ENCODE measurements around the gene CAPSL. TPM values are rescaled to one million over a fixed set of nuclear protein-coding genes. Genes with fewer than 3 reads are reported as not detected.
"Not testable (repeated sequence)": the region's sequence is repeated elsewhere in the genome, so short reads cannot be mapped to it uniquely, and the experiment has no call there.

CAPSL gene
- total RNA-seq, 2 experiments from 2014 or later = 0.47 TPM; not detected in 1

DNA sequence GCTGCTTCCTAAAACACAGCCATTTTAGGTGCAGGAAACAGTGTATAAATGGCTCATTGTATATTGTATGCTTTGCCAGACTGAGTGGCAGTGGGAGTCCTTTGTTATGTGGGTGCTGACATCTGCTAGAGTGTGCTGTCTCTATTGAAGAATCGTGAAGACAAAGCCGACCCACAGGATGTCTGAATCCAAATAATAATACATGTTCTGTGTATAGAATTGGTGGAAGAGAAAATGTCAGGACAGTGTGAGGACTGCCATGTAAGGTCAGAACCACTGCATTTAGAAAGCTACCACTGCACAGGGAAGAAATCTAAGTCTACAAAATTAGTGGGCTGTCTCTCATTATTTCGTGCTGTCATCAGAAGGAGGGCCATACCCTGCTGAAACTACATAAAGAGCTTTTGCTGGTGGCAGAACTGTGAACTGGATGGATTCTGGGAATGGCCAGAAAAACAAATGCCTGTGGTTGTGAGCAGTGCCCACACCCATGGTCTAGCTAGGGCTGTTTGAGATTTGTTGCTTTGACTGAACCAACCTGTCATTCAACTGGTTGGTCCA is 79.2 kb downstream of the CAPSL start:
- ATAC-seq (peak; percentile 17), DNase-seq (no peak)
- peaks cover 89% of the 10 kb centered on the region for H3K4me1 Mint-ChIP-seq
- peaks cover 50% of the 10 kb centered on the region for H3K36me3 Mint-ChIP-seq
- H3K27me3 Mint-ChIP-seq = no peaks in the 10 kb centered on the region
- peak overlapping the region; percentile 86 for H3K27ac Mint-ChIP-seq
- CTCF ChIA-PET = interaction anchor here (0.5 to 8.7 kb wide), 14 partner anchors 21 to 763 kb away, joined by 3 to 55 read pairs (median 3); no protein-coding TSS in a partner anchor
- H3K4me3 Mint-ChIP-seq = peak overlapping the region; percentile 79
- peaks cover 3% of the 10 kb centered on the region for H3K9me3 Mint-ChIP-seq (ENCODE audit: low read depth)

DNA sequence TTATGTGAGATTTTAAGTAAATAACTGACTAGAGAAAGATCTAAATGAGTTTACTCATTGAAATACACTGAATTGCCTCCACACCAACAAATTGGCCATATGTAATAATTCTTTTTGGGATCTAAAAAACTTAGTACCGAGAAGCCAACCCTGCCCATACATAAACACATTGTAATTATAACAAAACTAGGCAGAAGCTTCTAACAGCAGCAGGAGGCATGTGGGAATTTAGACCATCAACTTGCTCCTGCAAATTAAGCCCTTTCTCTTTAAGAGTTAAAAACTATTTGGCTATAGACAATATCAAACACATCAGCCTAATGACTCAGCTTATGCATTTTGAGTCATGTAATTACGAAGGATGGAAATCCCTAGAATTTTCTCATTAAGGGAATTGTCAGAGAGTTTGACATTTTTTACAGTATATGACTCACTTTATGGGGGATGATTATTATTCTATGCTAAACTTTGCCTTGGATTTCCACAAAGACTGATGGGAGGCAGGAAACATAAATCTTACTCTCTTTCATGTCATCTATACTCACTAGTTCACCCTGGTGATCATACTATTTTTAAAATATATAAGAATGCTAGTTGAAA is 80.7 kb downstream of the CAPSL start:
- peak overlapping the region; percentile 90 for H3K27ac Mint-ChIP-seq
- DNase-seq (no peak), ATAC-seq (no peak)
- H3K27me3 Mint-ChIP-seq = no peaks in the 10 kb centered on the region
- peak overlapping the region; percentile 80 for H3K4me3 Mint-ChIP-seq
- peaks cover 36% of the 10 kb centered on the region for H3K36me3 Mint-ChIP-seq
- no peaks in the 10 kb centered on the region for H3K9me3 Mint-ChIP-seq (ENCODE audit: low read depth)
- peaks cover 95% of the 10 kb centered on the region for H3K4me1 Mint-ChIP-seq
- CTCF ChIA-PET = interaction anchor here (0.8 to 8.7 kb wide), 11 partner anchors 22 to 240 kb away, joined by 3 to 55 read pairs (median 4); partner anchors contain the start of gene SPEF2

DNA sequence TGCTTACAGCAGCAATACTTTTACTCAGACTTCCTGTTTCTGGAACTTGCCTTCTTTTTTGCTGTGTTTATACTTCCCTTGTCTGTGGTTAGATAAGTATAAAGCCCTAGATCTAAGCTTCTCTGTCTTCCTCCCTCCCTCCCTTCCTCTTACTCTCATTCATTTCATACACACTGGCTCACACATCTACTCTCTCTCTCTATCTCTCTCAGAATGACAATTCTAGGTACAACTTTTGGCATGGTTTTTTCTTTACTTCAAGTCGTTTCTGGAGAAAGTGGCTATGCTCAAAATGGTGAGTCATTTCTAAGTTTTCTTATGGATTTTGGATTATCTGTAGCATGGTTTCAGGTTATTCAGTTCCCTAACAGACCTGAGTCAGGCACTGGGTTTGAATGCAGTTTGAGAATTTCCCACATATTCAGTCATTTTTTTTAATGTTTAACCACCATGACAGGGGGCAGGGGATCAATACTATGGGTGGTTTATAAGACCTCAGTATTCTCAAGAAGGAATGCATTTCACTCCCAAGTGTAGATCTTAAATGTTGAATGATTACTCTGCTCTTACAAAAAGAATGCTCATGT is 81.6 kb downstream of the CAPSL start, which contains the start of gene IL7R:
Gene IL7R (plus strand): TSS at position 127 of the 587 bp plus-strand sequence. CDS start 87 bp downstream, at position 214.
- H3K27me3 Mint-ChIP-seq = no peaks in the 10 kb centered on the region

DNA sequence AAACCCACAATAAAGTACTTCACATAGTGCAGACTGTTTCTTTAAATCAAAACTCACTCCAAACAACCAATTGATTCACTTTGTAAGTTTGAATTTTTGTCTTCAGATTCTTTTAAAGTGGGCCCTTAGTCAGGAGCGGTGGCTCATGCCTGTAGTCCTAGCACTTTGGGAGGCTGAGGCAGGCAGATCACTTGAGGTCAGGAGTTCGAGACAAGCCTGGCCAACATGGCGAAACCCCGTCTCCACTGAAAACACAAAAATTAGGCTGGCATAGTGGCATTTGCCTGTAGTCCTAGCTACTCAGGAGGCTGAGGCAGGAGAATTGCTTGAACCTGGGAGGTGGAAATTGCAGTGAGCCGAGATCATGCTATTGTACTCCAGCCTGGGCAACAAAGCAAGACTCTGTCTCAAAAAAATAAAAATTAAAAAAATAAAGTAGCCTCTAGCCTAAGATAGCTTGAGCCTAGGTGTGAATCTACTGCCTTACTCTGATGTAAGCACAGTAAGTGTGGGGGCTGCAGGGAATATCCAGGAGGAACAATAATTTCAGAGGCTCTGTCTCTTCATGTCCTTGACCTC is 82.1 kb downstream of the CAPSL start:
- H3K36me3 Mint-ChIP-seq = peaks cover 23% of the 10 kb centered on the region
- not testable (repeated sequence) for H3K27me3 Mint-ChIP-seq; H3K9me3 Mint-ChIP-seq (ENCODE audit: low read depth); DNase-seq; ATAC-seq
- H3K4me1 Mint-ChIP-seq = peaks cover 95% of the 10 kb centered on the region
- peak overlapping the region; percentile 90 for H3K27ac Mint-ChIP-seq
- peak overlapping the region; percentile 80 for H3K4me3 Mint-ChIP-seq
- CTCF ChIA-PET = interaction anchor here (1.0 to 8.7 kb wide), 5 partner anchors 48 to 239 kb away, joined by 3 to 55 read pairs (median 3); partner anchors contain the start of gene SPEF2

More for the DNA sequence above, 81.6 kb downstream of the CAPSL start, which contains the start of gene IL7R:
- CTCF ChIA-PET = interaction anchor here (1.0 to 8.7 kb wide), 5 partner anchors 48 to 239 kb away, joined by 3 to 55 read pairs (median 3); partner anchors contain the start of gene SPEF2
- DNase-seq (no peak), ATAC-seq (peak; percentile 73)
- peaks cover 29% of the 10 kb centered on the region for H3K36me3 Mint-ChIP-seq
- H3K4me1 Mint-ChIP-seq = peaks cover 95% of the 10 kb centered on the region
- peak within 1 kb of the TSS; percentile 96 for H3K27ac Mint-ChIP-seq
- H3K4me3 Mint-ChIP-seq = peak within 1 kb of the TSS; percentile 80
- H3K9me3 Mint-ChIP-seq (ENCODE audit: low read depth) = no peaks in the 10 kb centered on the region

DNA sequence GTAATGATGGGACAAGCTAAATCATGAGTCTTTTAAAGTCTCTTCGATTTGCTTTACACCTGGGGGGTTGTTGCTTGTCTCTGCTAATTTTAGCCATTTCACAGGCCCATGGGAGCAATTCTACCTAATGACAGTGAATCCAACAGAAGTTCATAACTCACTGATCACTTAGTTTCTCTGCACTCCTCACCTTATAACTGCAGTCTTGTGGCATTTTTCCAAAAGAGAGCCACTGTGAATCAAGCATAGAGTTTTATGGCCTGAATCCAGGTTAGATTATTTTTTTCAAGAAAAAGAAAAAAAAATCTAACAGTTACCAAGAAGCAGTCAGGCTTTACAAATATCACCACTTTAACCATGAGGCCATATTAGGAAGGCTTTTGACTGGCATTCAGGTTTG is 83.2 kb downstream of the CAPSL start:
- H3K4me3 Mint-ChIP-seq = no peak overlapping the region
- H3K27ac Mint-ChIP-seq = peak overlapping the region; percentile 96
- peaks cover 13% of the 10 kb centered on the region for H3K36me3 Mint-ChIP-seq
- H3K9me3 Mint-ChIP-seq (ENCODE audit: low read depth) = no peaks in the 10 kb centered on the region
- no peak for DNase-seq
- H3K4me1 Mint-ChIP-seq = peaks cover 91% of the 10 kb centered on the region
- no peaks in the 10 kb centered on the region for H3K27me3 Mint-ChIP-seq
- CTCF ChIA-PET = interaction anchor here (1.4 to 8.7 kb wide), 5 partner anchors 20 to 204 kb away, joined by 3 to 55 read pairs (median 4); no protein-coding TSS in a partner anchor
- ATAC-seq = no peak

Other genes starting within 250 kb of the CAPSL start
- 10 to 100 TPM; 10.4 to 30.7 TPM for gene IL7R, start 81.7 kb downstream of the CAPSL start, total RNA-seq
- not detected for gene UGT3A1, start 52.8 kb upstream of the CAPSL start, total RNA-seq
- under 1 TPM; 0.35 to 0.79 TPM for gene UGT3A2, start 128.3 kb upstream of the CAPSL start, total RNA-seq
- gene LMBRD2, start 213.3 kb upstream of the CAPSL start, total RNA-seq = 10 to 100 TPM; 13.9 to 15.1 TPM
- 10 to 100 TPM; 43.5 to 52.3 TPM for gene SKP2, start 213.5 kb upstream of the CAPSL start, total RNA-seq